ENCODE data around the gene DNAL1.

Gene DNAL1

DNA sequence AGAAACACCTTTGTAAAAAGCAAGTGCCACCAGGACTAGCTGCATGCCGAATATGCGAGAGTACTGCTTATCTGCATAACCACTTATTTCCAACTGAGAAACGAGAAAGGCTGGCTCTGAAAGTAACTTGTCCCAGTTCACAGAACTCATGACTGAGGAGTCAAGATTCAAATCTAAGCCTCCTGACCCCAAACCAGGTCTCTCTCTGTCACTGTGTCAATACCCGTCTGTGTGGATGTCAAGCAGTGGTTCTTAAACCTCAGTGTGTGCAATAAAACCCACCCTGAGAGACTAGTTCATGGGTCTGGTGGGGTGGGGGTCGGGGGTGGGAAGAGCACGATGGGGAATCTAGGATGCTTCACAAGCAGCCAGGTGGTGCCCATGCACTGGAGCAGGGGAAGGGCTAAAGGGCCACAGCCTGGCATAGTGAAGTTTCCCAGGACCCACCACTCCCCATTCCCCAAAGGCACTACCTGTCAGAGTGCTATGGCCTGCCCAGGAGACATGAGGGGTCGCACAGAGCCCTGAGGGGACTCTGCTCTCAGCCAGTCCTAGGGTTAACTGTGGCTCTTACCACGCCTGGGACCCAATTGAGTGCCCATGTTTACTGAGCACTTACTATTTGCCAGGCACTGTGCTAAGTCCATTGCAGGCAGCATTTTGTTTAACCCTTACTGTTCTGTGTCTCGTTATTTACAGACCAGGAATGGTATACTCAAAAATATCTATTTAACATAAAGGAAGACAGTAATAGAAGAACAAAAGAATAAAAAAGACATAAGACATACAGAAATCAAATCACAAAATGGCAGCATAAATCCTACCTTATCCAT lies 102.8 kb downstream of the DNAL1 start:
- no peaks in the 10 kb centered on the region for H3K27me3 ChIP-seq (ENCODE audit: low read depth, low read length)
- no peaks in the 10 kb centered on the region for H3K9me3 ChIP-seq (ENCODE audit: control insufficient read depth in 1 of 2, low read length in 2 of 2)
- peaks cover 78 to 99% of the 10 kb centered on the region in 2 donors for H3K4me1 ChIP-seq (ENCODE audit: control insufficient read depth in 1 of 2, insufficient read depth in 2 of 2, low read length in 2 of 2)
- no peaks in the 10 kb centered on the region for H3K36me3 ChIP-seq (ENCODE audit: control insufficient read depth in 1 of 2, insufficient read depth in 2 of 2, low read length in 2 of 2)
- no peak overlapping the region for H3K4me3 ChIP-seq (ENCODE audit: low read depth in 1 of 2, low read length in 2 of 2)
- no peak overlapping the region for H3K27ac ChIP-seq (ENCODE audit: low read length)

DNA sequence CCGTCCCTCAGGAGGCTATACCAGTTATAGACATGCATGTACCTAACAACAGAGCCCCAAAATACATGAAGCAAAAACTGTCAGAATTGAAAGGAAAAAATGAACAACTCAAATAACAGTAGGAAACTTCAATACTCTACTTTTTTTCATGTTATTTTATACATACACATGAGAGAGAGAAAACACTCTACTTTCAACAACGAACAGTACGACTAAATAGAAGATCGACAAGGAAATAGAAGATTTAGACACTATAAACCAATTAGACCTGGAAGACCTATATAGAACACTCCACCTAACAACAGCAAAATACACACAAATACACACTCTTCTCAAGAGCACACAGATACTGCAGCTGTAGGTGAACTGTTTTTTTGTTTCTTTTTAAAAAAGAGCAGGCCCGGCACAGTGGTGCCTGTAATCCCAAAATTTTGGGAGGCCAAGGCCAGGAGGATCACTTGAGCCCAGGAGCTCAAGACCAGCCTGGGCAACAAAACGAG lies 104.1 kb downstream of the DNAL1 start:
- no peaks in the 10 kb centered on the region for H3K27me3 ChIP-seq (ENCODE audit: low read depth, low read length)
- H3K27ac ChIP-seq (ENCODE audit: low read length) = peak overlapping the region; percentile 56
- H3K4me1 ChIP-seq (ENCODE audit: control insufficient read depth in 1 of 2, insufficient read depth in 2 of 2, low read length in 2 of 2) = peaks cover 78 to 99% of the 10 kb centered on the region in 2 donors
- H3K9me3 ChIP-seq (ENCODE audit: control insufficient read depth in 1 of 2, low read length in 2 of 2) = no peaks in the 10 kb centered on the region
- no peak overlapping the region for H3K4me3 ChIP-seq (ENCODE audit: low read depth in 1 of 2, low read length in 2 of 2)
- no peaks in the 10 kb centered on the region for H3K36me3 ChIP-seq (ENCODE audit: control insufficient read depth in 1 of 2, insufficient read depth in 2 of 2, low read length in 2 of 2)

- no peaks in the 10 kb centered on the region for H3K27me3 ChIP-seq (ENCODE audit: low read depth, low read length)
- peaks cover 78 to 99% of the 10 kb centered on the region in 2 donors for H3K4me1 ChIP-seq (ENCODE audit: control insufficient read depth in 1 of 2, insufficient read depth in 2 of 2, low read length in 2 of 2)
- no peak overlapping the region for H3K4me3 ChIP-seq (ENCODE audit: low read depth in 1 of 2, low read length in 2 of 2)
- no peaks in the 10 kb centered on the region for H3K36me3 ChIP-seq (ENCODE audit: control insufficient read depth in 1 of 2, insufficient read depth in 2 of 2, low read length in 2 of 2)
- no peaks in the 10 kb centered on the region for H3K9me3 ChIP-seq (ENCODE audit: control insufficient read depth in 1 of 2, low read length in 2 of 2)
- H3K27ac ChIP-seq (ENCODE audit: low read length) = peak overlapping the region; percentile 43
Measured at GRCh38 chr14:73749706-73750530, 105.1 kb downstream of the DNAL1 start.

DNA sequence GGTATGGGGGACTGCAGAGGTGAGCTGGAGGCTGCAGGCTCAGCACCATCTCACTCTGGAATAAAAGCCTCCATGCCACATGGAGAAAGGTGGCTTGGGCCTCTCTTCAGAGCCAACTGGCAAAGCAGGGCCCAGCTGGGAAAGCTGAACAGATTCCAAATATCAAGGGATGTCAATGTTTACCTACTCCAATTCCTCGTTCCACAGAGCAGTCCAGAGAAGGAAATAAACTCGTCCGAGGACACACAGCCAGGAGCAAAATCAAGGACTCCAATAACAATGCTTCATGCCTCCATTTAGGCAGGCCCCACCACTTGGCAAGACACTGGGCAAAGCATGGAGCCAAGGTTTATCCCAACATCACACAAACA lies 105.7 kb downstream of the DNAL1 start:
- Histone ChIP-seq H3K4me3 (ENCODE audit: low read depth in 1 of 2, low read length in 2 of 2) (no peak overlapping the region), H3K4me1 (ENCODE audit: control insufficient read depth in 1 of 2, insufficient read depth in 2 of 2, low read length in 2 of 2) (peaks cover 78 to 99% of the 10 kb centered on the region in 2 donors), H3K9me3 (ENCODE audit: control insufficient read depth in 1 of 2, low read length in 2 of 2) (no peaks in the 10 kb centered on the region), H3K27ac (ENCODE audit: low read length) (peak overlapping the region; percentile 43), H3K36me3 (ENCODE audit: control insufficient read depth in 1 of 2, insufficient read depth in 2 of 2, low read length in 2 of 2) (no peaks in the 10 kb centered on the region), H3K27me3 (ENCODE audit: low read depth, low read length) (no peaks in the 10 kb centered on the region)

DNA sequence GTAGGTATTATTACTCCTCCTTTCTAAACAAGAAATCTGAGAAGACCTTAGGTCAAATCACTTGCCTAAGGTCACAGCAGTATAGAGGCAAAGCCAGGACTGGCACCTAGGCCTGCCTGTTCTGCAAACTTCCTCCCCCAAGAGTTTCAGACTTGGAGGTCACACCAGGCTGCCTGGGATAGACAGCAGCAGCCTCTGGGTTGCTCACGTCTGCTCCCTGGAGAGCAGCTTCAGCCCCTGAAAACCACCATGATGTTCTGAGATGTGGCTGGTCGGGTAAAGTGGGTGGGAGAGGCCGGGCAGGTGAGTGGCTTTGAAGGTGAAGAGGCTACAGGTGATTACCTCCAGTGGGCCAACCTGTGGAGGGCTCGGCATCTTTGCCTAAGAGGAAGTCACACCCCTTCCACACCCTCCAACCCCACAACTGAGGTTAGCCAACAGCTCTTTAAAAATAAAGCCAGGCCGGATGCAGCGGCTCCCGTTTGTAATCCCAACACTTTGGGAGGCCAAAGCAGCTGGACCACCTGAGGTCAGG lies 106.4 kb downstream of the DNAL1 start:
- no peaks in the 10 kb centered on the region for H3K27me3 ChIP-seq (ENCODE audit: low read depth, low read length)
- peak overlapping the region; percentile 43 for H3K27ac ChIP-seq (ENCODE audit: low read length)
- H3K4me3 ChIP-seq (ENCODE audit: low read depth in 1 of 2, low read length in 2 of 2) = no peak overlapping the region
- H3K36me3 ChIP-seq (ENCODE audit: control insufficient read depth in 1 of 2, insufficient read depth in 2 of 2, low read length in 2 of 2) = no peaks in the 10 kb centered on the region
- no peaks in the 10 kb centered on the region for H3K9me3 ChIP-seq (ENCODE audit: control insufficient read depth in 1 of 2, low read length in 2 of 2)
- peaks cover 78 to 99% of the 10 kb centered on the region in 2 donors for H3K4me1 ChIP-seq (ENCODE audit: control insufficient read depth in 1 of 2, insufficient read depth in 2 of 2, low read length in 2 of 2)

DNA sequence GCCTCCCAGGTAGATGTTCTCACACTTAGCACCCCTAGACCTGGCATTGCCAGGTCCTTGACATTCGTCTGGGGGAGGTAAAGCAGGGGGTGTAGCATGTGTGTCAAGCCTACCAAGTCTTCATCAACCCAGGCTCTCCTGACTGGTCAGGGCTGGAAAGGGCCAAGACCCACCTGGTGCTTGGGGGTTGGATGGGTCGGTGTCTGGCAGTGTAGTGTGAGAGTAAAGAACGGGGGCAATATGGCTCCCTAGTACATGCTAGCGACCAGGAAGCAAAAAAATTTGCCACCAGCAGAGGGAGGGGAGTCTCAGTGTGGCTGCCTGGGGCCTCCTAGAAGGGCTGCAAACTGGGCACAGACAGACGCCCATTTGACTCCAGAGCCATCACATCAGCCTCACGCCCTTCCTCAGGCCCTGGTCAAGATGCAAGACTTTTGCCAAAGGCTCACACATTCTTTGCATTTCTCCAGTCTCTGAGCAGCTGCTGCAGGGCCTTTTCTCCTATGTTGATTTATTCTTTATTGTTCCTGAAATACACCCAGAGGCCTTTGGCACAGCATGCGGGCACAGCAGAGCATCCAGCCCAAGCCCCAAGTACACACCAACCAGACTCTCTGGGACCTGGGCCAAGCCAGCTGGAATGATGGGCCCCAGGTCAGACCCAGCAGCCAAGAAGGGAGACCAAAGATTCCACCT lies 107.7 kb downstream of the DNAL1 start:
- Histone ChIP-seq H3K4me1 (ENCODE audit: control insufficient read depth in 1 of 2, insufficient read depth in 2 of 2, low read length in 2 of 2) (peaks cover 77 to 97% of the 10 kb centered on the region in 2 donors), H3K4me3 (ENCODE audit: low read depth in 1 of 2, low read length in 2 of 2) (peak overlapping the region; percentile 2 to 4), H3K27me3 (ENCODE audit: low read depth, low read length) (no peaks in the 10 kb centered on the region), H3K36me3 (ENCODE audit: control insufficient read depth in 1 of 2, insufficient read depth in 2 of 2, low read length in 2 of 2) (no peaks in the 10 kb centered on the region), H3K9me3 (ENCODE audit: control insufficient read depth in 1 of 2, low read length in 2 of 2) (no peaks in the 10 kb centered on the region), H3K27ac (ENCODE audit: low read length) (peak overlapping the region; percentile 94)
